HCT116 (cell line): ENCODE results near the gene XPC. TPM values are rescaled to one million over a fixed set of nuclear protein-coding genes. Genes with fewer than 3 reads are reported as not detected.

Source experiments
- ATAC-seq: fragments of 200-7000 bp; cut with Tn5 transposase; 2 replicates; pipeline ENCODE4 v1.9.1; 2020; ENCODE audit warnings: mild to moderate bottlenecking, moderate library complexity
- BruUV-seq: library from RNA; stranded (reverse); fragments of 400-500 nt; replicated peaks from 2 replicates; lab custom pipeline; 2021; lab: Mats Ljungman, UMichigan
- CTCF ChIA-PET: fragments of 300-600 bp; sonication (Branson Sonifier 250); formaldehyde crosslinking; loops from one replicate; lab custom pipeline; 2021; ENCODE audit warnings: antibody characterized with exemption; lab: Charles Lee
- POLR2A ChIA-PET: fragments of 300-600, 350-600 bp; sonication (Branson Sonifier 250); formaldehyde crosslinking; loops from one replicate; lab custom pipeline; 2021; ENCODE audit warnings: antibody characterized with exemption; lab: Charles Lee
- RAD21 ChIA-PET, 2 experiments: fragments of 300-600 bp; sonication (Branson Sonifier 250); formaldehyde crosslinking; loops; one replicate each; lab custom pipeline; 2023; ENCODE audit warnings: low total read pairs in 2 of 2; ENCODE audit not compliant: uncharacterized antibody in 2 of 2, unreplicated experiment in 2 of 2, low non-redundant PET in 1 of 2; lab: Charles Lee
- DNase-seq: peaks from one replicate; pipeline ENCODE4 v3.0.0-alpha.2; 2010; ENCODE audit warnings: low read depth, low spot score
- H2AFZ ChIP-seq: fragments of 200-600 bp; shearing (Covaris generic), sonication (generic); 2 replicates; pipeline ENCODE4 v1.6.1; 2017; ENCODE audit warnings: low read depth, mixed run types, mixed read lengths, antibody characterized with exemption, low read length; ENCODE audit not compliant: poor library complexity, severe bottlenecking
- H3K27ac ChIP-seq: 2 replicates; pipeline ENCODE4 v1.5.1; 2012; ENCODE audit warnings: low read depth, low read length
- H3K27me3 ChIP-seq: fragments of 200-600 bp; sonication (generic); 2 replicates; pipeline ENCODE4 v1.6.1; 2016; ENCODE audit warnings: mixed run types, low read length, mixed read lengths; ENCODE audit not compliant: insufficient read depth
- H3K36me3 ChIP-seq, 2 experiments: fragments of 200-500 bp in 1 of 2; fragments of 200-600 bp in 1 of 2; sonication (Bioruptor generic) in 1 of 2; sonication (generic) in 1 of 2; 2 replicates each; pipeline versions ENCODE4 v1.5.1 to v1.6.1; 2014 to 2016; ENCODE audit warnings: low read length in 2 of 2, inconsistent platforms in 1 of 2, mixed read lengths in 1 of 2, mixed run types in 1 of 2; ENCODE audit not compliant: insufficient read depth in 2 of 2, control insufficient read depth in 1 of 2
- H3K4me1 ChIP-seq, 2 experiments: fragments of 200-600 bp in 1 of 2; sonication (generic) in 1 of 2; 2 replicates each; pipeline versions ENCODE4 v1.5.1 to v1.6.1; 2012 to 2017; ENCODE audit warnings: low read length in 2 of 2, inconsistent platforms in 1 of 2, mild to moderate bottlenecking in 1 of 2, mixed read lengths in 1 of 2, mixed run types in 1 of 2, moderate library complexity in 1 of 2; ENCODE audit not compliant: insufficient read depth in 2 of 2, control insufficient read depth in 1 of 2
- H3K4me2 ChIP-seq: fragments of 200-600 bp; sonication (generic); 2 replicates; pipeline ENCODE4 v1.6.1; 2017; ENCODE audit warnings: mixed run types, low read length, mixed read lengths
- H3K4me3 ChIP-seq, 2 experiments: fragments of 200-600 bp in 1 of 2; sonication (generic) in 1 of 2; replicated peaks in 1 of 2; 2 replicates each; pipeline ENCODE4 v1.5.1; 2011 to 2016; ENCODE audit warnings: low read length in 2 of 2, control low read depth in 1 of 2, low read depth in 1 of 2, mild to moderate bottlenecking in 1 of 2, mixed read lengths in 1 of 2, mixed run types in 1 of 2
- H3K79me2 ChIP-seq: fragments of 200-600 bp; sonication (generic); 2 replicates; pipeline ENCODE4 v1.6.1; 2017; ENCODE audit warnings: mild to moderate bottlenecking, mixed run types, low read length, moderate library complexity, mixed read lengths; ENCODE audit not compliant: insufficient read depth
- H3K9ac ChIP-seq: fragments of 200-600 bp; sonication (generic); 2 replicates; pipeline ENCODE4 v1.6.1; 2016; ENCODE audit warnings: low read length, mixed read lengths
- H3K9me2 ChIP-seq: fragments of 200-600 bp; sonication (generic), shearing (Covaris generic); 2 replicates; pipeline ENCODE4 v1.6.1; 2017; ENCODE audit warnings: mixed run types, mild to moderate bottlenecking, moderate library complexity; ENCODE audit not compliant: insufficient read depth
- H3K9me3 ChIP-seq, 2 experiments: fragments of 200-500 bp in 1 of 2; fragments of 200-600 bp in 1 of 2; sonication (Bioruptor generic) in 1 of 2; sonication (generic) in 1 of 2; 2 replicates each; pipeline ENCODE4 v1.6.1; 2014 to 2017; ENCODE audit warnings: low read length in 2 of 2, mixed read lengths in 2 of 2, inconsistent platforms in 1 of 2, low read depth in 1 of 2, mild to moderate bottlenecking in 1 of 2, mixed run types in 1 of 2, moderate library complexity in 1 of 2; ENCODE audit not compliant: control insufficient read depth in 1 of 2, insufficient read depth in 1 of 2
- H4K20me1 ChIP-seq: fragments of 200-600 bp; sonication (generic), shearing (Covaris generic); 2 replicates; pipeline ENCODE4 v1.6.1; 2017; ENCODE audit warnings: mixed run types, mild to moderate bottlenecking, moderate library complexity; ENCODE audit not compliant: insufficient read depth
- ATF3 ChIP-seq: IDR thresholded peaks from 2 replicates; pipeline ENCODE4 v1.6.1; 2012
- CBX3 ChIP-seq: IDR thresholded peaks from 2 replicates; pipeline ENCODE4 v1.6.1; 2012; ENCODE audit warnings: low read depth
- CEBPB ChIP-seq: IDR thresholded peaks from 2 replicates; pipeline ENCODE4 v1.6.1; 2012; ENCODE audit warnings: low read depth
- CTCF ChIP-seq, 3 experiments: fragments of 200-600 bp in 1 of 3; sonication (generic) in 1 of 3; IDR thresholded peaks in 2 of 3; conservative IDR thresholded peaks in 1 of 3; 2 replicates each; pipeline ENCODE4 v1.5.1; 2012 to 2017; ENCODE audit warnings: low read depth in 2 of 3, low read length in 2 of 3, antibody characterized with exemption in 1 of 3, borderline replicate concordance in 1 of 3, control low read depth in 1 of 3, mild to moderate bottlenecking in 1 of 3, mixed read lengths in 1 of 3, mixed run types in 1 of 3, moderate library complexity in 1 of 3; ENCODE audit not compliant: insufficient read depth in 1 of 3
- EGR1 ChIP-seq: IDR thresholded peaks from 2 replicates; pipeline ENCODE4 v1.6.1; 2012; ENCODE audit warnings: low read depth
- ELF1 ChIP-seq: IDR thresholded peaks from 2 replicates; pipeline ENCODE4 v1.6.1; 2012; ENCODE audit warnings: low read depth, borderline replicate concordance
- EZH2 ChIP-seq: fragments of 200-600 bp; sonication (generic); IDR thresholded peaks from 2 replicates; pipeline ENCODE4 v1.6.1; 2017; ENCODE audit warnings: antibody characterized with exemption, mixed run types
- EZH2phosphoT487 ChIP-seq: fragments of 200-600 bp; IDR thresholded peaks from 2 replicates; pipeline ENCODE4 v1.6.1; 2018; ENCODE audit warnings: antibody characterized with exemption, borderline replicate concordance
- FOSL1 ChIP-seq: IDR thresholded peaks from 2 replicates; pipeline ENCODE4 v1.6.1; 2012; ENCODE audit warnings: low read depth
- MAX ChIP-seq: IDR thresholded peaks from 2 replicates; pipeline ENCODE4 v1.6.1; 2012
- POLR2A ChIP-seq: IDR thresholded peaks from 2 replicates; pipeline ENCODE4 v1.7.0; 2011; ENCODE audit warnings: borderline replicate concordance; ENCODE audit not compliant: insufficient read depth, insufficient read length; ENCODE audit errors: extremely low read depth
- POLR2AphosphoS5 ChIP-seq: IDR thresholded peaks from 2 replicates; pipeline ENCODE4 v1.6.1; 2011; ENCODE audit warnings: mild to moderate bottlenecking, low read depth, low read length, moderate library complexity
- RAD21 ChIP-seq: IDR thresholded peaks from 2 replicates; pipeline ENCODE4 v1.6.1; 2012; ENCODE audit warnings: low read depth, mild to moderate bottlenecking
- REST ChIP-seq: IDR thresholded peaks from 2 replicates; pipeline ENCODE4 v1.6.1; 2012; ENCODE audit warnings: low read depth
- TCF7L2 ChIP-seq: IDR thresholded peaks from 2 replicates; pipeline ENCODE4 v1.7.0; 2011; ENCODE audit warnings: borderline replicate concordance, inconsistent platforms; ENCODE audit not compliant: insufficient read depth, insufficient read length; ENCODE audit errors: extremely low read depth
- ZFX ChIP-seq: fragments of 450-650 bp; IDR thresholded peaks from 2 replicates; pipeline ENCODE4 v1.6.1; 2017
- intact Hi-C: fragments of 100-400 bp; cut with micrococcal nuclease; formaldehyde crosslinking; loops from 2 replicates; pipeline ENCODE4 v1.10.0; 2022
- total RNA-seq: library from RNA; stranded (reverse); gene quantifications from one replicate; pipeline ENCODE4 v1.2.1, GENCODE V29; 2021; ENCODE audit not compliant: unreplicated experiment

The XPC gene
- total RNA-seq, 1 experiment from 2014 or later: 29.5 TPM

- no peak for TF ChIP-seq ATF3
- no peak for TF ChIP-seq CTCF (IDR thresholded peaks at IDR 0.05 in 2 of 3, conservative IDR thresholded peaks at IDR 0.05 in 1 of 3; ENCODE audit: borderline replicate concordance in 1 of 3, insufficient read depth in 1 of 3, low read depth in 2 of 3, low read length in 2 of 3)
- TF ChIP-seq RAD21: no peak
- TF ChIP-seq EZH2: no peak
- TF ChIP-seq POLR2A: no peak
- TF ChIP-seq EGR1: no peak
- TF ChIP-seq MAX: no peak
- TF ChIP-seq EZH2phosphoT487: no peak
- no peak for TF ChIP-seq CBX3
- TF ChIP-seq ZFX: no peak
- TF ChIP-seq, all 23 proteins: peak for 0
These were observed 2.9 kb downstream of the XPC start (continued) for GRCh38 chr3:14175383-14176037.

- H3K27ac ChIP-seq: no peak overlapping the region
- H3K4me2 ChIP-seq: no peak overlapping the region
- POLR2A ChIA-PET: no interaction called here
- intact Hi-C loops: no loop called here
- RAD21 ChIA-PET: no interaction called here
- peaks cover 11 to 21% of the 10 kb centered on the region in 2 experiments; a peak in 3 of 4 replicates for H3K36me3 ChIP-seq
- CTCF ChIA-PET: interaction anchor here (1.1 kb wide), 1 partner anchor 22 kb away, joined by 3 read pairs; no protein-coding TSS in a partner anchor
- no peak for DNase-seq
- no peaks in the 10 kb centered on the region for H3K27me3 ChIP-seq
- no peak overlapping the region for H3K9ac ChIP-seq
- BruUV-seq: no TSS peak
- TF ChIP-seq CTCF (IDR thresholded peaks at IDR 0.05 in 2 of 3, conservative IDR thresholded peaks at IDR 0.05 in 1 of 3; ENCODE audit: borderline replicate concordance in 1 of 3, insufficient read depth in 1 of 3, low read depth in 2 of 3, low read length in 2 of 3) (no peak), ELF1 (no peak), MAX (no peak), POLR2AphosphoS5 (no peak), EGR1 (no peak), REST (no peak), FOSL1 (no peak), CEBPB (no peak), TCF7L2 (no peak)
- no peak overlapping the region for H2AFZ ChIP-seq
- no peak for ATAC-seq
- H3K4me3 ChIP-seq: no peak overlapping the region
- H4K20me1 ChIP-seq: no peaks in the 10 kb centered on the region
- no peaks in the 10 kb centered on the region for H3K9me2 ChIP-seq
- H3K4me1 ChIP-seq: peaks cover 4 to 9% of the 10 kb centered on the region in 2 experiments; a peak in 3 of 4 replicates
- H3K79me2 ChIP-seq: peaks cover 62% of the 10 kb centered on the region
- no peaks in the 10 kb centered on the region for H3K9me3 ChIP-seq
These were observed 3.9 kb downstream of the XPC start for GRCh38 chr3:14174483-14174882.
